Activated T-helper 17 cell treated with anti-CD3 and anti-CD28 coated beads, Interleukin-2, amount 50 U/mL, for 72 hours (primary cell): ENCODE results near the gene PHACTR2. TPM values are rescaled to one million over a fixed set of nuclear protein-coding genes. Genes with fewer than 3 reads are reported as not detected.
"Not testable (repeated sequence)": the region's sequence is repeated elsewhere in the genome, so short reads cannot be mapped to it uniquely, and the experiment has no call there.

Experiments used
- ATAC-seq: fragments of 150-1000 bp; cut with Tn5 transposase; replicated peaks from 2 replicates; pipeline ENCODE4 v1.10.0; 2021; ENCODE audit warnings: mild to moderate bottlenecking, moderate library complexity
- H3K27ac Mint-ChIP-seq: one replicate; pipeline ENCODE4 v1.8.0; 2022; ENCODE audit warnings: mixed read lengths
- H3K27me3 Mint-ChIP-seq: one replicate; pipeline ENCODE4 v1.8.0; 2022; ENCODE audit warnings: mixed read lengths
- H3K36me3 Mint-ChIP-seq: one replicate; pipeline ENCODE4 v1.8.0; 2022; ENCODE audit warnings: low read depth, mild to moderate bottlenecking, mixed read lengths
- H3K4me1 Mint-ChIP-seq: one replicate; pipeline ENCODE4 v1.8.0; 2022; ENCODE audit warnings: mixed read lengths
- H3K4me3 Mint-ChIP-seq: one replicate; pipeline ENCODE4 v1.8.0; 2022; ENCODE audit warnings: mild to moderate bottlenecking, mixed read lengths
- H3K9me3 Mint-ChIP-seq: one replicate; pipeline ENCODE4 v1.8.0; 2022; ENCODE audit warnings: mixed read lengths
- total RNA-seq, 2 donors: library from RNA; stranded (reverse); gene quantifications; one replicate each; pipeline ENCODE4 v1.2.3, GENCODE V29; 2022

The PHACTR2 gene
- total RNA-seq, 2 donors from 2014 or later, result 32.5 to 33.7 TPM

DNA sequence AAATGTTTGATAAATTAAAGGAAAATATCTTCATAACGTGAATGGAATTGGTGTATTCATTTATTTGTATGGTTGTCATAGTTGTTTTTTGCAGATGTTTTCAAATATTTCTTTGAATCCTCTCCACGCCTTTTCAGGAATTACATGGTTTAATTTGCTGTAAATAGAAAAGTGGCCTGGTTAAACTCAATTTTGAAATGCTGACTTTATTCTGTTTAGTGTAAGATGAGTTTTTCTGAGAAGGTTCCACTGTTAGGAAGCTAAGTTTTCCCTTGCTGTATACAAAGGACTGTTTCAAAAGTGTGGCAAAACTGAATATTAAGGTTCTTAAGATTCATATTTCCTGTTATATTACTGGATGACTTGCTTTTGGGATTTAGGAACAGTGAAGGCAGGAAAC is 186.0 kb downstream of the PHACTR2 start:
- no peaks in the 10 kb centered on the region for H3K27me3 Mint-ChIP-seq
- no peak overlapping the region for H3K27ac Mint-ChIP-seq
- ATAC-seq, result no peak
- no peak overlapping the region for H3K4me3 Mint-ChIP-seq
- H3K36me3 Mint-ChIP-seq, result peaks cover 73% of the 10 kb centered on the region
- no peaks in the 10 kb centered on the region for H3K9me3 Mint-ChIP-seq
- H3K4me1 Mint-ChIP-seq, result no peaks in the 10 kb centered on the region

DNA sequence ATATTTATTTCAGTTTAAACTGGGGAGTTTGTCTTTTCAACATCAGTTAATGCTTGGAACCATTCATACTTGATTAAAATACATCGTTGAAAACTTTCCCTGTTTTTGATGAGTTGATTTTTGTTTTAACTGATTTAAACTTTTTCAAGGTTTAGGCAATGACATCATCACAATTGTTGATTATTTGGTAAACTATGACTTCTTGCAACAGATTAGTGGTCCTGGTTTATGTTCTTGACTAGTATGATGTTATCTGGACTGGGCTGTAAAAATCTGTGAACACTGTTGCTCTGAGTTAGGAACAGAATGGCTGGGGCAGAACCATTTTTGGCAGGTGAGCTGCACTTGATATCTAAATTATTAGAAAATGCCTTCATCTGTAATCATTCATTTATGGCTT is 186.5 kb downstream of the PHACTR2 start, which contains the start of gene ZC2HC1B:
Gene ZC2HC1B (plus strand): TSS at position 241 of the 400 bp plus-strand sequence. CDS start 66 bp downstream, at position 307.
- H3K4me3 Mint-ChIP-seq, result no peak within 1 kb of the TSS
- ATAC-seq, result no peak
- H3K9me3 Mint-ChIP-seq, result no peaks in the 10 kb centered on the region
- no peaks in the 10 kb centered on the region for H3K4me1 Mint-ChIP-seq
- peaks cover 69% of the 10 kb centered on the region for H3K36me3 Mint-ChIP-seq
- no peak within 1 kb of the TSS for H3K27ac Mint-ChIP-seq
- H3K27me3 Mint-ChIP-seq, result no peaks in the 10 kb centered on the region

DNA sequence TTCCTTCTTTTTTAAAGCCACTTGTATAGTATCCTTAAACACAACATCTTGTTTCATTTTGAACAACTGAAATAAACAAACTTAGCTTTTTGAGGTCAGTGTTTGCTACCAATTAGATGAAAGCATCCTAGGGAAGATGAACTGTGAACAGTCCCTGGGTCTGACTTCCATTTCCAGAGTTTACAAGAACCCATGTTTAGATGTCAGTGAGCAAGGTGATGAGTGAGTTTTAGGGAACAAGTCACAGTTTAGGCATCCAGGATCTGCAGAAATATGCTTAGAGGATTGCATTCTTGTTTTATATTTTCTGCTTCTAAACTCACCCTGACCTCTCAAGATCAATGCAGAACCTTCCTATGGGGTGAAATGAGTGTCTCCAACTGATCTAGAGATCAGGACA is 189.5 kb downstream of the PHACTR2 start:
- H3K4me3 Mint-ChIP-seq, result no peak overlapping the region
- no peak overlapping the region for H3K27ac Mint-ChIP-seq
- no peaks in the 10 kb centered on the region for H3K4me1 Mint-ChIP-seq
- no peaks in the 10 kb centered on the region for H3K27me3 Mint-ChIP-seq
- peaks cover 3% of the 10 kb centered on the region for H3K9me3 Mint-ChIP-seq
- H3K36me3 Mint-ChIP-seq, result peaks cover 39% of the 10 kb centered on the region
- no peak for ATAC-seq

DNA sequence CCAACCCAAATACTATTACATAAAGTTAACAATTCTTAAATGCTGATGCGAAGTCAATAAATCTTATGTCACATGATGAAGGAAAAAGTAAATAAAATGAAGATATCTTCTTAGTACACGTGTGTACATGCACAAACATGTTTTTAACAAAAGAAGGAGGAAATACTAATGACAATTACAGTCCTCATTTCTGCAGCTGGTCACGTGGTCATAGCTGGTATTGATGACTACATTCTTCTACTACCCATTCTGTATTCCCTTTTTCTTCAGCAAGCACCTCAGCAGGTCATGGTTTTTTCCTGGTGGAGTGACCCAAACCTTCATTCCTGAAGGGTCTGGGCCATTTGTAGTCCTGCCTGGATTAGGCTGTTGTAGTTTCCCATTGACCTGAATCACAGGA is 191.0 kb downstream of the PHACTR2 start:
- H3K4me1 Mint-ChIP-seq, H3K4me3 Mint-ChIP-seq, H3K27ac Mint-ChIP-seq, ATAC-seq, H3K27me3 Mint-ChIP-seq, H3K9me3 Mint-ChIP-seq: not testable (repeated sequence)
- H3K36me3 Mint-ChIP-seq, result peaks cover 23% of the 10 kb centered on the region

DNA sequence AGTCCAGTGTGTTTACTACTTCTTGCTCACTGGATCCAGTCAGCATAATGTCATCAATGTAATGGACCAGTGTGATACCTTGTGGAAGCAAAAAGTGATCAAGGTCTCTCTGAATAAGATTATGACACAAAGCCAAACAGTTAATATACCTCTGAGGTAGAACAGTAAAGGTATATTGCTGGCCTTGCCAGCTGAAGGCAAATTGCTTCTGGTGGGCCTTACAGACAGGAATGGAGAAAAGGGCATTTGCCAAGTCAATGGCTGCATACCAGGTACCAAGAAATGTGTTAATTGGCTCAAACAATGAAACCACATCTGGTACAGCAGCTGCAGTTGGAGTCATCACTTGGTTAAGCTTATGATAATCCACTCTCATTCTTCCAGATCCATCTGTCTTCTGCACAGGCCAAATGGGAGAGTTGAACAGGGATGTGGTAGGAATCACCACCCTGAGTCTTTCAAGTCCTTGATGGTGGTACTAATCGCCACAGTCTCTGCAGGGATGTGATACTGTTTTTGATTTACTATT is 193.5 kb downstream of the PHACTR2 start:
- H3K4me3 Mint-ChIP-seq, H3K36me3 Mint-ChIP-seq, H3K27me3 Mint-ChIP-seq, ATAC-seq, H3K27ac Mint-ChIP-seq: not testable (repeated sequence)
- Mint-ChIP-seq H3K4me1 (peaks cover 10% of the 10 kb centered on the region), H3K9me3 (peaks cover 13% of the 10 kb centered on the region)

DNA sequence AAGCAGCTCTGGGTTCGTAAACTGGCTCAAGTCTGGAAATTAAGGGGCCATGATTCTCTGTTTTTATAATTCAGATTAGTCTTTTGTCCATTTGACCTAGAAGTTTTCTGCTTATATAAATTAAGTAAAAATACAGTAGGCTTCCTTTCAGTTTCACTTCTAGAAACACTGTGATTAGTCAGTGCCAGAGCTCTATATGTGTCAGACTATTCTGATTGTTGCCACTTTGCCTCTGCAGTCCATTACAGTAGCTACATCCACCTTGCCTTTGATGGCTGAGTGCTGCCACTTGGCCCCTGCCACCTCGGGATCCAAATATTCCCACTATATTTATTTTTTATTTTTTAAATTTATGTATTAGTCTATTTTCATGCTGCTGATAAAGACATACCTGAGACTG is 194.4 kb downstream of the PHACTR2 start:
- H3K4me3 Mint-ChIP-seq, result no peak overlapping the region
- ATAC-seq, result peak; percentile 100
- H3K27me3 Mint-ChIP-seq, result no peaks in the 10 kb centered on the region
- H3K4me1 Mint-ChIP-seq, result peaks cover 10% of the 10 kb centered on the region
- H3K9me3 Mint-ChIP-seq, result peaks cover 13% of the 10 kb centered on the region
- no peaks in the 10 kb centered on the region for H3K36me3 Mint-ChIP-seq
- H3K27ac Mint-ChIP-seq, result peak overlapping the region; percentile 48

DNA sequence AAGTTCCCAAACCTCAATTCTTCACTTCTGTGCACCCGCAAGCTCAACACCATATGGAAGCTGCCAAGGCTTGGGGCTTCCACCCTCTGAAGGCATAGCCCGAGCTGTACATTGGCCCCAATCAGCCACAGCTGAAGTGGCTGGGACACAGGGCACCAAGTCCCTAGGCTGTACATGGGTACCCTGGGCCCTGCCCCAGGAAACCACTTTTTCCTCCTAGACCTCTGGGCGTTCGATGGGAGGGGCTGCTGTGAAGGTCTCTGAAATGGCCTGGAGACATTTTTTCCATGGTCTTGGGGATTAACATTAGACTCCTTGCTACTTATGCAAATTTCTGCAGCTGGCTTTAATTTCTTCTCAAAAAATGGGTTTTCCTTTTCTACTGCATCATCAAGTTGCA is 195.8 kb downstream of the PHACTR2 start:
- H3K27ac Mint-ChIP-seq, result not testable (repeated sequence)
- Mint-ChIP-seq H3K4me3 (peak overlapping the region; percentile 22), H3K4me1 (peaks cover 10% of the 10 kb centered on the region)

DNA sequence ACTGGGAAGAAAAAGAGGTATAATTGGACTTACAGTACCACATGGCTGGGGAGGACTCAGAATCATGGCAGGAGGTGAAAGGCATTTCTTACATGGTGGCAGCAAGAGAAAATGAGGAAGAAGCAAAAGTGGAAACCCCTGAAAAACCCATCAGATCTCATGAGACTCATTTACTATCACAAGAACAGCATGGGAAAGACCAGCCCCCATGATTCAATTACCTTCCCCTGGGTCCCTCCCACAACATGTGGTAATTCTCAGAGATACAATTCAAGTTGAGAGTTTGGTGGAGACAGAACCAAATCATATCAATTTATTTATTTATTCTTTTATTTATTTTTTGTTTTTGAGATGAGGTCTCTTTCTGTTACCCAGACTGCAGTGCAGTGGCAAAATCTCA is 196.7 kb downstream of the PHACTR2 start:
- H3K36me3 Mint-ChIP-seq, H3K4me3 Mint-ChIP-seq, H3K27ac Mint-ChIP-seq, H3K27me3 Mint-ChIP-seq, ATAC-seq: not testable (repeated sequence)
- H3K4me1 Mint-ChIP-seq, result peaks cover 10% of the 10 kb centered on the region
- peaks cover 13% of the 10 kb centered on the region for H3K9me3 Mint-ChIP-seq

More for the DNA sequence above, 195.8 kb downstream of the PHACTR2 start:
- H3K9me3 Mint-ChIP-seq, result peaks cover 13% of the 10 kb centered on the region
- ATAC-seq, H3K36me3 Mint-ChIP-seq, H3K27me3 Mint-ChIP-seq: not testable (repeated sequence)

DNA sequence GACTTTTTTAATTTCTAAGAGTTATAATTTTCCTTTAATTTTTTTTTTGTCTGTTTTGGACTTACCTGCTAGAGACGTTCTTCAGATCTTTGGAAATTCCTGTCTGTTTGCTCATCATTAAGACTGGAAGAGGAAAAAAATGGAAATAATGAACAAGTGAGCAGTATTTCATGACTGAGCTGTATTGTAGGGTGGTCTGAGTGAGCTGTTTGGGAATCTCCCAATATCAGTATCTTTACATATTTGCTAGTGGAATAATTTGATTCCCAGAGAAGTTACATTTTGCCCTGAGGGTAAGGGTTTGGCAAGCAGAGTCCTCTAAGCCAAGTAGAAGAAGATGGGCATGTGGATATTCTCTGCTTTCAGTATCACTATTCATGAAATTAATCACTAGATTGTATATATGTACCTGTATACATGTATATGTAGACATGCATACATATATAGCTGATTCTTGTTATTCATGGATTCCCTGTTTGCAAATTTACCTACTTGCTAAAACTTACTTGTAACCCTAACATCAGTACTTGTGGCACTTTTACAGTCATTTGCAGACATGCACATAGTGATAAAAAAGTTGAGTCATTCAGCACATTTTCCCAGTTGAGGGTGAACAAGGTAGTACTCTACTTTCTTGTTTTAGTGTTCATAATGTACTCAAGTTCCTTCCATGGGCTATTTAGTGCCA is 200.0 kb downstream of the PHACTR2 start:
- H3K27ac Mint-ChIP-seq, result no peak overlapping the region
- peaks cover 9% of the 10 kb centered on the region for H3K9me3 Mint-ChIP-seq
- H3K36me3 Mint-ChIP-seq, result no peaks in the 10 kb centered on the region
- peaks cover 7% of the 10 kb centered on the region for H3K4me1 Mint-ChIP-seq
- no peak overlapping the region for H3K4me3 Mint-ChIP-seq
- H3K27me3 Mint-ChIP-seq, result no peaks in the 10 kb centered on the region
- peak; percentile 89 for ATAC-seq

DNA sequence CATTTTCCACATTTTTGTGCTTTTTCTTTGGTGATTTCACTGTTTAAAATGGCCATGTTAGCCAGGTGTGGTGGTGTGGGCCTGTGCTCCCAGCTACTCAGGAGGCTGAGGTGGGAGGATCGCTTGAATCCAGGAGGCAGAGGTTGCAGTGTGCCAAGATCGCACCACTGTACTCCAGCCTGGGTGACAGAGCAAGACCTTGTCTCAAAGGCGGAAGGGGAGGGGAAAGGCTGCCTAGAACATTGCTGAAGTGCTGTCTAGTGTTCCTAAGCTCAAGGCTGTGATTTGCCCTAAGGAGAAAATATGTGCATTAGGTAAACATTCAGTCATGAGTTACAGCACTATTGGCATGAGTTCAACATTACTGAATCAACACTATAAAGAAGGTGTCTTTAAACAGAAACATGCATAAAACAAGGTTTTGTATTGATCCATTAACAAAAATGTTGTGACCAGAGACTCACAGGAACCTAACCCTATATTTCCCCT is 200.6 kb downstream of the PHACTR2 start:
- H3K36me3 Mint-ChIP-seq, result no peaks in the 10 kb centered on the region
- H3K27ac Mint-ChIP-seq, result no peak overlapping the region
- H3K9me3 Mint-ChIP-seq, result peaks cover 9% of the 10 kb centered on the region

DNA sequence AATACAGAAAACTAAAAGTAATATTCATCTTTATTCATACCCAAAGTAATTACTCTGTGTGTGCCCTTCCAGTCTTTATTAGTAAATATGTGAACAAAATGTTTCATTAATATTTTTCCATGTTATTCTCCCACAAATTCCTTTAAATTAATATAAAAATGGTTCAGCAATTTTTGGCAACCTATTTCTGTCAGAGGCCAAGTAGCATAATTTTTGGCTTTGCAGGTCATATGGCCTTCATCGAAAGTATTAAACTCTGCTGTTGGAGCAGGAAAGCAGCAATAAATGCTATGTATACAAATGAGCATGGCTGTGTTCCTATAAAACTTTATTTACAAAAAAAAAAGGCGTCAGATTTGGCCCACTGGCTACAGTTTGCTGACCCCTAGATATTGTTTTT is 202.6 kb downstream of the PHACTR2 start:
- Mint-ChIP-seq H3K27me3 (peaks cover 3% of the 10 kb centered on the region), H3K4me3 (no peak overlapping the region), H3K4me1 (no peaks in the 10 kb centered on the region), H3K9me3 (peaks cover 3% of the 10 kb centered on the region), H3K36me3 (no peaks in the 10 kb centered on the region), H3K27ac (no peak overlapping the region)
- no peak for ATAC-seq

More for the DNA sequence above, 200.6 kb downstream of the PHACTR2 start:
- Mint-ChIP-seq H3K4me1 (peaks cover 5% of the 10 kb centered on the region), H3K4me3 (no peak overlapping the region), H3K27me3 (peaks cover 1% of the 10 kb centered on the region)
- no peak for ATAC-seq

Other genes starting within 250 kb of the PHACTR2 start
- gene ADAT2, start 227.3 kb upstream of the PHACTR2 start, total RNA-seq, result 10 to 100 TPM; 20.8 to 32.6 TPM
- gene PEX3, start 227.2 kb upstream of the PHACTR2 start, total RNA-seq, result 10 to 100 TPM; 30.6 to 37.6 TPM
- 10 to 100 TPM; 19.3 to 32.7 TPM for gene FUCA2, start 166.2 kb upstream of the PHACTR2 start, total RNA-seq
- gene LTV1, start 165.4 kb downstream of the PHACTR2 start, total RNA-seq, result 10 to 100 TPM; 16.6 to 40.3 TPM
- not detected for gene ZC2HC1B, start 186.5 kb downstream of the PHACTR2 start, total RNA-seq